MM.1S (cell line): ENCODE measurements around the gene CHN1.

ENCODE experiments used
- EZH2 ChIP-seq: fragments of 300-600 bp; sonication (generic); optimal IDR thresholded peaks from 2 replicates; pipeline ENCODE3; 2017; ENCODE audit warnings: low read depth, mild to moderate bottlenecking, antibody characterized with exemption, low read length, mixed read lengths
- EZH2phosphoT487 ChIP-seq: fragments of 300-600 bp; sonication (generic); IDR thresholded peaks from 2 replicates; pipeline ENCODE4 v1.6.1; 2018; ENCODE audit warnings: antibody characterized with exemption, low read length
- TF ChIP-seq, protein P1 (sequence below): fragments of 300-600 bp; sonication (generic); IDR thresholded peaks from 2 replicates; pipeline ENCODE4 v1.5.1; 2016; ENCODE audit warnings: antibody characterized with exemption, low read length, mixed read lengths

DNA sequence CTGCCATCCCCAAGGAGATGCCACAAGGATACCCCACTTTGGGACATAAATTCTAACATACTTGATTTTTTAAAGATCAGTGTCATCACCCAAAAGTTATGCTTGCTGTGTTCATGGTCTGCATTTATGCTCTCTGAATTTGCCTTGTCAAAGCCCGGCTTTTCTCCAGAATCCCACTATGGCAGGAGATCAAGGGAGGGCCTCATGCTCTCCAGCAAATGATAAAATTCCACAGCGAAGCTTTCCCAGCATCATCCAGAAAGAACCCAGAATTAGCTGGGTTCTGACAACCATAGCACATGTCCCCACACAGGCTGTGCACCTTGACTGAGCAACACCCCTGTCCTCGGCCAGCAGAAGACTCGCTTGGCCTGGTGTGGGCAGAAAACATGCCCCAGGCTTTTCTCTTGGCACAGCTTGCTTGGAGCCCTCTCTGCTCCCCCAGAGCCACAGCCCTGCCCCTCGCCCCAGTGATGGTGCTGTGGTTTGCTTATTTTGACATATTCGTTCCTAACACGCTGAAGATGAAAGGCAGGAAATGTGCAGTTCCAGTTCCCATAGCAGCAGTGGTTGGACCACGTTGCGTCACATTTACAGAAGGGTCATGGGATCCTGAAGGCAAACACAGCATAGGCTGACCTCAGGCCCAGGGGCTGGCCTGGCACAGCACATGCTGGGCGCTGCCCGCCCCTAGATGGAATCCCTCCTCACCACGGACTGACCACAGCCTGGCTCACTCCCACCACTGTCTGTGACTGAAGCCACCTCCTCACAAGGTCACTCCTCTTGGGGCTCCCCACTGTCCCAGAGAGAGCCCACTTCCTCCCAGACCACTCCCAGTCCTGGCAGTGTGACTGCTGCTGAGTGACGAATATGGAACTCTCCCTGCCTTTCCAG is 226.8 kb downstream of the CHN1 start:
- no peak for TF ChIP-seq EZH2phosphoT487
- TF ChIP-seq, protein P1, sequence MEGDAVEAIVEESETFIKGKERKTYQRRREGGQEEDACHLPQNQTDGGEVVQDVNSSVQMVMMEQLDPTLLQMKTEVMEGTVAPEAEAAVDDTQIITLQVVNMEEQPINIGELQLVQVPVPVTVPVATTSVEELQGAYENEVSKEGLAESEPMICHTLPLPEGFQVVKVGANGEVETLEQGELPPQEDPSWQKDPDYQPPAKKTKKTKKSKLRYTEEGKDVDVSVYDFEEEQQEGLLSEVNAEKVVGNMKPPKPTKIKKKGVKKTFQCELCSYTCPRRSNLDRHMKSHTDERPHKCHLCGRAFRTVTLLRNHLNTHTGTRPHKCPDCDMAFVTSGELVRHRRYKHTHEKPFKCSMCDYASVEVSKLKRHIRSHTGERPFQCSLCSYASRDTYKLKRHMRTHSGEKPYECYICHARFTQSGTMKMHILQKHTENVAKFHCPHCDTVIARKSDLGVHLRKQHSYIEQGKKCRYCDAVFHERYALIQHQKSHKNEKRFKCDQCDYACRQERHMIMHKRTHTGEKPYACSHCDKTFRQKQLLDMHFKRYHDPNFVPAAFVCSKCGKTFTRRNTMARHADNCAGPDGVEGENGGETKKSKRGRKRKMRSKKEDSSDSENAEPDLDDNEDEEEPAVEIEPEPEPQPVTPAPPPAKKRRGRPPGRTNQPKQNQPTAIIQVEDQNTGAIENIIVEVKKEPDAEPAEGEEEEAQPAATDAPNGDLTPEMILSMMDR = no peak
- no peak for TF ChIP-seq EZH2
